Occipital lobe (tissue), 2 donors: ENCODE measurements around the gene TTF2. TPM values are rescaled to one million over a fixed set of nuclear protein-coding genes. Genes with fewer than 3 reads are reported as not detected.
"Not testable (repeated sequence)": the region's sequence is repeated elsewhere in the genome, so short reads cannot be mapped to it uniquely, and the experiment has no call there.

Source experiments
- DNase-seq: peaks from one replicate; lab custom pipeline; 2025; lab: John Stamatoyannopoulos, UW
- total RNA-seq: library from RNA; depleted of rRNA; stranded (reverse); fragments of >200 nt; gene quantifications from one replicate; pipeline ENCODE4 v1.2.3, GENCODE V29; 2014

Gene TTF2
- total RNA-seq, 1 donor from 2014 or later, result 3.0 TPM

GRCh38 chr1:117092594-117092993 lies 32.5 kb downstream of the TTF2 start:
- no peak for DNase-seq

GRCh38 chr1:117093091-117093534 lies 33.0 kb downstream of the TTF2 start:
- DNase-seq, result no peak

- DNase-seq, result peak; percentile 7
Observed at GRCh38 chr1:117093870-117094621, 33.9 kb downstream of the TTF2 start.

GRCh38 chr1:117094841-117095604 lies 34.9 kb downstream of the TTF2 start:
- DNase-seq, result no peak

- no peak for DNase-seq
Observed at GRCh38 chr1:117096951-117097408, 36.9 kb downstream of the TTF2 start.

- no peak for DNase-seq
Observed at GRCh38 chr1:117097443-117097842, 37.3 kb downstream of the TTF2 start.

- no peak for DNase-seq
Observed at GRCh38 chr1:117098287-117098890, 38.3 kb downstream of the TTF2 start.

GRCh38 chr1:117101334-117101733 lies 41.2 kb downstream of the TTF2 start:
- DNase-seq, result no peak

- not testable (repeated sequence) for DNase-seq
Observed at GRCh38 chr1:117101858-117102257, 41.7 kb downstream of the TTF2 start.

- no peak for DNase-seq
Observed at GRCh38 chr1:117104986-117105385, 44.9 kb downstream of the TTF2 start.

GRCh38 chr1:117105722-117106121 lies 45.6 kb downstream of the TTF2 start:
- DNase-seq, result no peak

- DNase-seq, result no peak
Observed at GRCh38 chr1:117106478-117106877, 46.4 kb downstream of the TTF2 start.

GRCh38 chr1:117107364-117107763 lies 47.2 kb downstream of the TTF2 start:
- DNase-seq, result no peak

- DNase-seq, result no peak
Observed at GRCh38 chr1:117110774-117111173, 50.6 kb downstream of the TTF2 start.

GRCh38 chr1:117112047-117112717 lies 52.1 kb downstream of the TTF2 start:
- DNase-seq, result no peak

- DNase-seq, result peak; percentile 67
Observed at GRCh38 chr1:117113199-117113598, 53.1 kb downstream of the TTF2 start.

GRCh38 chr1:117114877-117115276 lies 54.8 kb downstream of the TTF2 start:
- no peak for DNase-seq

- no peak for DNase-seq
Observed at GRCh38 chr1:117116090-117116783, 56.1 kb downstream of the TTF2 start.

GRCh38 chr1:117116784-117117130 lies 56.6 kb downstream of the TTF2 start:
- DNase-seq, result no peak

- no peak for DNase-seq
Observed at GRCh38 chr1:117117697-117118096, 57.6 kb downstream of the TTF2 start.

GRCh38 chr1:117118137-117118536 lies 58.0 kb downstream of the TTF2 start:
- no peak for DNase-seq
